ENCODE measurements around the gene SNX32.

GRCh38 chr11:65890324-65891218 is 56.8 kb downstream of the SNX32 start, which contains the start of gene CCDC85B:
- peak; percentile 42 for TF ChIP-seq CTCF (IDR thresholded peaks at IDR 0.05; ENCODE audit: low read length)
- no peak for TF ChIP-seq EZH2 (optimal IDR thresholded peaks at IDR 0.05; ENCODE audit: low read depth, low read length)
- no peak for TF ChIP-seq EZH2phosphoT487 (IDR thresholded peaks at IDR 0.05; ENCODE audit: low read length)
